Subcutaneous abdominal adipose tissue (tissue), 5 donors: ENCODE data around the gene SPX.

Experiments
- H3K27ac ChIP-seq: one replicate; pipeline ENCODE4 v1.7.0; 2013; ENCODE audit warnings: low read depth, mild to moderate bottlenecking, inconsistent platforms, low read length, moderate library complexity
- H3K27me3 ChIP-seq, 5 donors: one replicate each; pipeline ENCODE4 v1.7.0; 2013; ENCODE audit warnings: low read length in 5 of 5, inconsistent platforms in 1 of 5; ENCODE audit not compliant: control insufficient read depth in 5 of 5, insufficient read depth in 4 of 5
- H3K36me3 ChIP-seq, 5 donors: one replicate each; pipeline ENCODE4 v1.7.0; 2013; ENCODE audit warnings: low read length in 5 of 5; ENCODE audit not compliant: control insufficient read depth in 5 of 5, insufficient read depth in 5 of 5
- H3K4me1 ChIP-seq, 5 donors: one replicate each; pipeline ENCODE4 v1.7.0; 2013; ENCODE audit warnings: low read length in 5 of 5, mild to moderate bottlenecking in 3 of 5, moderate library complexity in 1 of 5; ENCODE audit not compliant: control insufficient read depth in 5 of 5, insufficient read depth in 5 of 5
- H3K4me3 ChIP-seq, 5 donors: one replicate each; pipeline ENCODE4 v1.7.0; 2013; ENCODE audit warnings: low read length in 5 of 5, low read depth in 1 of 5
- H3K9ac ChIP-seq, 5 donors: one replicate each; pipeline ENCODE4 v1.7.0; 2013; ENCODE audit warnings: low read length in 5 of 5, mild to moderate bottlenecking in 4 of 5, moderate library complexity in 3 of 5
- H3K9me3 ChIP-seq, 5 donors: one replicate each; pipeline ENCODE4 v1.7.0; 2013; ENCODE audit warnings: low read length in 5 of 5; ENCODE audit not compliant: control insufficient read depth in 5 of 5
- donor health status: healthy.
- donor health status: healthy.
- donor health status: healthy.
- donor health status: healthy.
- donor health status: healthy.

SPX gene

DNA sequence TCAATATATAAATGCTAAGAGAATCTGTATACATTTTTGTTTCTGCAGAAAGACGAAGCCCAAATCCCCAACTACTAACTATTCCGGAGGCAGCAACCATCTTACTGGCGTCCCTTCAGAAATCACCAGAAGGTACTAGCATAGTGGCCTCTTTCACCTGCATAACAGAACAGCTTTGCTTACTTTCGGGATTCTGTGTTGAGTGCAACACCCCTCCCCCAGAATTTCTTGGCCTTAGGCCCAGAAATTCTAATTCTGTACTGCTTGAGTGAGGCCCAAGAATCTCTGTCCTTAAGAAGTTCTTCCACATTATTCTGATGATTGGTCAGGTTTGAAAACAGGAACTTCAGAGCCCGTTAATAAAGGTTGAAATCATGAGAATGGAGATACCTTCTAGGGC is 2.9 kb downstream of the SPX start:
- Histone ChIP-seq H3K27ac (peak overlapping the region; percentile 45), H3K36me3 (peaks cover 0 to 4% (median 0%) of the 10 kb centered on the region in 5 donors), H3K9ac (no peak overlapping the region), H3K4me3 (no peak overlapping the region), H3K9me3 (peaks cover 0 to 2% (median 0%) of the 10 kb centered on the region in 5 donors), H3K27me3 (peaks cover 0 to 4% (median 0%) of the 10 kb centered on the region in 5 donors), H3K4me1 (peaks cover 0 to 27% (median 20%) of the 10 kb centered on the region in 5 donors)

DNA sequence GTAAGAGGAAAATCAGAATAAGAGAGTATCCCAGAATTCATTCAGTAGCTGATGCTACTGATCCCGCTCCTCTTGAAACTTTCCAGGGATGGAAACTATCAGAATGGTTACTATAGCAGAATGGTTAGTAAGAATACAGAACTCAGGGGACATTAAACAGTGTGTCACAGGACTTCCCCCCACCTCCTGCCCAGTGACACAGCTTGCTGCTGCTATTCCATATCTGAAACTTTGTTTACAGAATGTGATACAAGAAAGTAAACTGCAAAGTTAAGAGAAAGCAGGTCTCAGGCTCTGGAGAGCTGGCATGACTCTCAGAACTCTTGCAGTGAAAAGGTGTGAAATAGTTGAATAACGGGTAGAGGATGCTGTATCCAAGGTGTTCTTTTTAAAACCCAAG is 3.4 kb downstream of the SPX start:
- Histone ChIP-seq H3K27ac (peak overlapping the region; percentile 45), H3K36me3 (peaks cover 0 to 4% (median 0%) of the 10 kb centered on the region in 5 donors), H3K9me3 (no peaks in the 10 kb centered on the region), H3K4me3 (no peak overlapping the region), H3K9ac (no peak overlapping the region), H3K27me3 (peaks cover 0 to 4% (median 0%) of the 10 kb centered on the region in 5 donors), H3K4me1 (peaks cover 0 to 27% (median 20%) of the 10 kb centered on the region in 5 donors)

DNA sequence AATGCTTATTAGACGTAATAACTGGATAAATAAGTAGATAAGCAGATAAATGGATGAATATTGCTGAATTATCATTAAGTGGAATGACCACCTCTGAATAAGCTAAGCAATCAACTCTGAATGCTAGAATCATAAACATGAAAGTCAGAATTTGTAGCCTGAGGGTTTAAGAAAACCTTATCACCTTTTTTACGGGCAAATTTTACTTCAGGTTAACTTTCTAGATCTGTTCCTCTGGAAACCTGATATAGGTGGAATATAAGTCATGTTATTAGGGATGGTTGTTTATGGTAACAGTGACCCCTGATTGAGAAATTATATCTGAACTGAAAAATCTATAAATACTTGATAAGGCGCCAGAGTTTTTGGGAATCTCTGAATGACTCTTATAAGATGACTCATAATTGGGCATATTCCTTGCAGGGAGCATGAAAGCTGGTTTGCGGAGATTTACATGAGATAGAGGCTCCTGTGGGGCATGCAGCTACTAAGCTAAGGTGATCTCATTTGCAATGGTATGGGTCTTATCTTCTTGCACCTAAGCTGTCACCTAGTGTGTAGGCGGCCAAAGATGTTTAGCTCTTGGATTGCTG is 12.1 kb downstream of the SPX start:
- Histone ChIP-seq H3K27ac (no peak overlapping the region), H3K27me3 (no peaks in the 10 kb centered on the region), H3K4me1 (no peaks in the 10 kb centered on the region), H3K36me3 (peaks cover 0 to 3% (median 0%) of the 10 kb centered on the region in 5 donors), H3K9ac (no peak overlapping the region), H3K9me3 (no peaks in the 10 kb centered on the region), H3K4me3 (no peak overlapping the region)

DNA sequence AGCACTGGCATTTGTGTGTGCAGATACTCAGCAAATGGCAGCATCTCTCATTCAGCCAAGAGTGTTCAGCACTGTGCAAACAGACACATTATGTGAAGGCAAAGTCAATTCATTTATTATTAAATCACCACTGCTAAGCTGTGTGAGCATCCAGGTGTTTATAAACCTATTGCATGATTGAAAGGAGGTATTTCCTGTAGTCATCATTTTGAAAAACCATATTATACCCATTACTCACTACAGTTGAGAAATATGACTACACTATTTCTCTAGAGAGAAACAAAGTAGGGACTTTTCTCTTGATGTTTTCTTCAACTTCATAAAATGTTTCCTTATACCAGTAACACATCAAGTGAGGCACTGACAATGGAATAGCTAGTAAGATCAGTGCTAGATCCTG is 13.7 kb downstream of the SPX start:
- Histone ChIP-seq H3K4me1 (no peaks in the 10 kb centered on the region), H3K27me3 (no peaks in the 10 kb centered on the region), H3K4me3 (no peak overlapping the region), H3K27ac (no peak overlapping the region), H3K9me3 (no peaks in the 10 kb centered on the region), H3K9ac (no peak overlapping the region), H3K36me3 (peaks cover 0 to 3% (median 0%) of the 10 kb centered on the region in 5 donors)

DNA sequence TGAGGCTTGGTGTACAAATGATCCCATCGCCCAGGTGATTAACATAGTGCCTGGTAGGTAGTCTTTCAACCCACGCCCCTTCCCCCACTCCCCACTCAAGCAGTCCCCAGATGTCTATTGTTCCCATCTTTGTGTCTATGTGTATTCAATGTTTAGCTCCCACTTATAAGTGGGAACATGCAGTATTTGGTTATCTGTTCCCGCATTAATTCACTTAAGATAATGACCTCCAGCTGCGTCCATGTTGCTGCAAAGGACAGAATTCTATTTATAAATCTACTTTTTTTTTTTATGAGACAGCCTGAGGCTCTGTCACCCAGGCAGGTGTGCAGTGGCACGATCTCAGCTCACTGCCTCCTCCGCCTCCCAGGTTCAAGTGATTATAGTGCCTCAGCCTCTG is 15.7 kb downstream of the SPX start:
- Histone ChIP-seq H3K9me3 (no peaks in the 10 kb centered on the region), H3K9ac (no peak overlapping the region), H3K4me1 (no peaks in the 10 kb centered on the region), H3K36me3 (no peaks in the 10 kb centered on the region), H3K4me3 (no peak overlapping the region), H3K27me3 (no peaks in the 10 kb centered on the region), H3K27ac (no peak overlapping the region)

DNA sequence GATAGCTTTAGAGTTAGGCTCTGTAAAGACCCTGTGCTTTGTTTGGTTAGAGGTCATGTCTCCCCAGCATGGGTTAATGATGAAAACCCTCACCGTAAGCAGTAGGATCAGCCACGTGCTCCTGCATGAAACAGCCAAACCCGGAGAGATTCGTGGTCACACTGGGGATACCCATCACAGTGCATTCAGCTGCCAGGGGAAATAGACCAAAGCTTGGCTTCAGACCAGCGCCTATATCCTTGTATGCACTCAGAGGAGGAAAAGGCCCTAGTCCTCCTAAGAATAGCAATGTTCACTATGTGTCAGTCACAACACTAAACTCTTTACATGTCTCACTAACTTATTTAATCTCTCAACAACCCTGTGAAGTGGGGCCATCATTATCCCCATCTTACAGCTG is 16.3 kb downstream of the SPX start:
- H3K36me3 ChIP-seq: no peaks in the 10 kb centered on the region
- no peak overlapping the region for H3K9ac ChIP-seq
- H3K4me3 ChIP-seq: no peak overlapping the region
- H3K4me1 ChIP-seq: no peaks in the 10 kb centered on the region
- no peak overlapping the region for H3K27ac ChIP-seq
- H3K9me3 ChIP-seq: no peaks in the 10 kb centered on the region
- H3K27me3 ChIP-seq: no peaks in the 10 kb centered on the region

DNA sequence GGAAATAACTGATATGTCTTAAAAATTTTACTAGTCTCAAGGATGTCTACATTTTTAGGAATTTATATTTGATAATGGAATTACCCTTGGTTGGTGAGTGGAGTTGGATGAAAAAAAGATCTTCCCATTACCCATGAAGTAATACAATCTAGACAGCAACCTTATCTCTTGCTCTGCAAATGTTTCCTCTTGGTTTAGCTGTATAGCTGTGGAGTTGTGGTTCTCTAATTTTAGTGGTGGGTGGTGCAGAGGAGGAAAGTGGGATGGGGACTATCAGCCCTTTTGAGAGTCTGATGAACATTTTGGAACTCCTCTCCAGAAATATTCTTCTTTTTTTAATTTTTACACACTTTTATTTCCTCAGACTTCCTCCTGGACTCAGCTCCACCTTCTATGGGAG is 17.1 kb downstream of the SPX start:
- H3K36me3 ChIP-seq: no peaks in the 10 kb centered on the region
- no peak overlapping the region for H3K9ac ChIP-seq
- H3K27ac ChIP-seq: no peak overlapping the region
- no peaks in the 10 kb centered on the region for H3K9me3 ChIP-seq
- no peaks in the 10 kb centered on the region for H3K4me1 ChIP-seq
- H3K4me3 ChIP-seq: no peak overlapping the region
- no peaks in the 10 kb centered on the region for H3K27me3 ChIP-seq

DNA sequence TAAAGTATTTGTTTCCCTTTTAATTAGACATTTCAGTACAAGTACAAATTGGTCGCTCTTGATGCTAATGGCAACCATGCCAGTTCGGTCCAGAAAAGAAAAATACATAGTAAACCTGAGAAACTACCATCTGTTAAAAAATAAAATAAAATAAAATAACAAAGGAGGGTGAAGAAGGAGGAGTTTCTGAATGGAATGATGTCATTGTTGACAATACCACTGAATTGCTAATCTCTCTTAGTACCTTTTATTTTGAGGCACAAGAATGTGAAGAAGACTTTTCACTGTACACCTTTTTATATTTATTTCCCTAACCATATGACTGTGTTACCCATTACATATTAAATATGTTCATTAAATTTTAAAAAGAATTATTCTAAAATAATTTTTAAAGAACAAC is 19.5 kb downstream of the SPX start:
- Histone ChIP-seq H3K9me3 (no peaks in the 10 kb centered on the region), H3K4me1 (no peaks in the 10 kb centered on the region), H3K27me3 (no peaks in the 10 kb centered on the region), H3K4me3 (no peak overlapping the region), H3K9ac (no peak overlapping the region), H3K27ac (no peak overlapping the region), H3K36me3 (no peaks in the 10 kb centered on the region)

DNA sequence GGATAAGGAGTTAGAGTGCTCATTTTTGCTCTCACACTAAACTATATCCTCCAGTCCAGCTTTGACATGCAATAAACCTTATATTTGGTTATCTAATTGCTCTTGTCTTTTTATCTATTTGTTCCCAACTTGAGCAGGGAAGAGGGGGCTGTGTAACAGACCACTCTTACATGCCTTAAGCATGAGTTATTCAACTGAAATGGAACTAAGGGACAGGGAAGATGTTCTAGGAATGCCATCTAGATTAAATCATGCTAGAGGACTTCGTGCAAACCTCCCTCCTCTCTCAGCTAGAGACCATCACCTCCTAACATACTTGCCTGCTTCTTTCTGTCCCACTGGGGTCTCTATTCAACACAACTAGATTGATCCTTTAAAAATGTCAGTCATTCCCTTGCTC is 20.6 kb downstream of the SPX start:
- no peaks in the 10 kb centered on the region for H3K9me3 ChIP-seq
- H3K4me3 ChIP-seq: no peak overlapping the region
- H3K27me3 ChIP-seq: no peaks in the 10 kb centered on the region
- no peak overlapping the region for H3K9ac ChIP-seq
- no peaks in the 10 kb centered on the region for H3K36me3 ChIP-seq
- H3K4me1 ChIP-seq: peaks cover 0 to 1% (median 0%) of the 10 kb centered on the region in 5 donors
- H3K27ac ChIP-seq: no peak overlapping the region

DNA sequence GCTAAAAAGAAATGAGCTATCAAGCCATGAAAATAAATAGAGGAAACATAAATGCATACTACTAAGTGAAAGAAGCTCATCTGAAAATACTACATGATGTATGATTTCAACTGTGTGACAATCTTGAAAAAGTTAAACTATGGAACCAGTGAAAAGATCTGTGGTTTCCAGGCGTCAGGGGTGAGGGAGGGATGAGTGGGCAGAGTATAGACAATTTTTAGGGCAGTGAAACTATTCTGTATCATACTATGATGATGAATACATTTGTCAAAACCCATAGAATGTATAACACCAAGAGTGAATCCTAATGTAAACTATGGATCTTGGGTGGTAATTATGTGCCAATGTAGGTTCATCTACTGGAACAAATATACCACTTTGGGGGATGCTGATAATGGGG is 21.3 kb downstream of the SPX start:
- H3K9me3 ChIP-seq: no peaks in the 10 kb centered on the region
- no peaks in the 10 kb centered on the region for H3K36me3 ChIP-seq
- no peak overlapping the region for H3K4me3 ChIP-seq
- H3K4me1 ChIP-seq: peaks cover 0 to 3% (median 0%) of the 10 kb centered on the region in 5 donors
- no peak overlapping the region for H3K9ac ChIP-seq
- no peaks in the 10 kb centered on the region for H3K27me3 ChIP-seq
- no peak overlapping the region for H3K27ac ChIP-seq
